Smooth muscle cell (in vitro differentiated cells): ENCODE results near the gene SH3TC1. TPM values are rescaled to one million over a fixed set of nuclear protein-coding genes. Genes with fewer than 3 reads are reported as not detected.

Source experiments
- DNase-seq: peaks from one replicate; lab custom pipeline; 2025; ENCODE audit not compliant: unreplicated experiment; lab: John Stamatoyannopoulos, UW
- H2AFZ ChIP-seq: fragments of 200-600 bp; sonication (generic); 2 replicates; pipeline ENCODE4 v1.6.0; 2016; ENCODE audit warnings: antibody characterized with exemption, low read depth, mild to moderate bottlenecking
- H3F3A ChIP-seq: fragments of 200-600 bp; sonication (generic); 2 replicates; pipeline ENCODE4 v1.6.0; 2017; ENCODE audit warnings: antibody characterized with exemption, low read depth
- H3K27ac ChIP-seq: fragments of 200-600 bp; sonication (generic); 2 replicates; pipeline ENCODE4 v1.5.1; 2016; ENCODE audit warnings: low read depth, mild to moderate bottlenecking
- H3K27me3 ChIP-seq: fragments of 200-600 bp; sonication (generic); 2 replicates; pipeline ENCODE4 v1.6.1; 2016; ENCODE audit warnings: low read depth, mild to moderate bottlenecking
- H3K36me3 ChIP-seq: fragments of 200-600 bp; sonication (generic); 2 replicates; pipeline ENCODE4 v1.5.1; 2016; ENCODE audit warnings: low read depth
- H3K4me1 ChIP-seq: fragments of 200-600 bp; sonication (generic); 2 replicates; pipeline ENCODE4 v1.5.1; 2016; ENCODE audit warnings: low read depth
- H3K4me2 ChIP-seq: fragments of 200-600 bp; sonication (generic); 2 replicates; pipeline ENCODE4 v1.6.0; 2016; ENCODE audit warnings: mild to moderate bottlenecking
- H3K4me3 ChIP-seq: fragments of 200-600 bp; sonication (generic); 2 replicates; pipeline ENCODE4 v1.5.1; 2016; ENCODE audit warnings: mild to moderate bottlenecking
- H3K79me2 ChIP-seq: fragments of 200-600 bp; sonication (generic); 2 replicates; pipeline ENCODE4 v1.6.0; 2016; ENCODE audit warnings: low read depth, mild to moderate bottlenecking
- H3K9ac ChIP-seq: fragments of 200-600 bp; sonication (generic); 2 replicates; pipeline ENCODE4 v1.6.0; 2016; ENCODE audit warnings: low read depth
- H3K9me3 ChIP-seq: fragments of 200-600 bp; sonication (generic); replicated peaks from 2 replicates; pipeline ENCODE4 v1.5.1; 2016; ENCODE audit warnings: low read depth
- H4K20me1 ChIP-seq: fragments of 200-600 bp; sonication (generic); 2 replicates; pipeline ENCODE4 v1.6.0; 2016; ENCODE audit warnings: low read depth
- WGBS: methylation state at CpG from one replicate; pipeline ENCODE4 v1.1.7; 2016; ENCODE audit warnings: low lambda C conversion rate; 5-methylcytosine and 5-hydroxymethylcytosine counted together
- polyA plus RNA-seq: library from polyadenylated mRNA; unstranded; fragments of >200 nt; fragmentation: Nextera tagmentation; extraction: Ambion mirVana; gene quantifications from 2 replicates; pipeline ENCODE4 v1.2.1, GENCODE V29; 2016
- total RNA-seq: library from RNA; depleted of rRNA; stranded (reverse); fragments of >200 nt; gene quantifications from 2 replicates; pipeline ENCODE4 v1.2.3, GENCODE V29; 2014
- TF ChIP-seq, protein P1 (sequence below): fragments of 200-600 bp; sonication (generic); IDR thresholded peaks from 2 replicates; pipeline ENCODE4 v1.5.1; 2017; ENCODE audit warnings: borderline replicate concordance, mild to moderate bottlenecking, antibody characterized with exemption; ENCODE audit not compliant: insufficient read depth, poor library complexity, severe bottlenecking

SH3TC1 gene
- total and polyA plus RNA-seq, 2 experiments from 2014 or later: 7.8 to 17.7 TPM

DNA sequence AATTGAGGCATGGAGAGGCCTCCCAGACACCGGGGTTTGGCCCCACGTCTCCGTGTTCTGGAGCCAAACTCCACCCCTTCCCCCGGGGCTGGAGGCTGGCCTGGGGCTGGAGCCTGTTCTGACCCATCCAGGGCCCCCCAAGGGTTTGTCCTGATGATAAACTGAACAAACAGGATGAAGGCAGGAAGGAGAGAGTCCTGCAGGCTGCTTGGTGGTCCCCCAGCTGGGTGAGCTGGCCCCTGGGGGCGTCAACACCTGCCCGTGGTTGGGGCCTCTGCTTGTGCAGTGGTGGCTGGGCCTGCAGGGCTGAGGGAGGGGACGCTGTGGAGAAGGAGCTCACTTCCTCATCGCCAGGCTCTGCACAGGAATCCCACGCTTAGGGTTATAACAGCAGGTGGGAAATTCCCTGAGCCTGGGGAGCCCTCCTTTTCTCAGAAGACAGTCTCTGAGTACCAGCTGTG is 2.3 kb downstream of the SH3TC1 start:
- H3K4me2 ChIP-seq: peak overlapping the region; percentile 81
- no peaks in the 10 kb centered on the region for H3F3A ChIP-seq
- no peaks in the 10 kb centered on the region for H3K27me3 ChIP-seq
- H4K20me1 ChIP-seq: no peaks in the 10 kb centered on the region
- H3K36me3 ChIP-seq: no peaks in the 10 kb centered on the region
- H3K9me3 ChIP-seq: no peaks in the 10 kb centered on the region
- peaks cover 17% of the 10 kb centered on the region for H3K79me2 ChIP-seq
- H3K27ac ChIP-seq: peak overlapping the region; percentile 21
- WGBS: 55% methylated on average over 9 of the region's 9 CpGs
- H2AFZ ChIP-seq: no peak overlapping the region
- H3K4me3 ChIP-seq: no peak overlapping the region
- H3K9ac ChIP-seq: peak overlapping the region; percentile 45
- DNase-seq: no peak
- TF ChIP-seq, protein P1, sequence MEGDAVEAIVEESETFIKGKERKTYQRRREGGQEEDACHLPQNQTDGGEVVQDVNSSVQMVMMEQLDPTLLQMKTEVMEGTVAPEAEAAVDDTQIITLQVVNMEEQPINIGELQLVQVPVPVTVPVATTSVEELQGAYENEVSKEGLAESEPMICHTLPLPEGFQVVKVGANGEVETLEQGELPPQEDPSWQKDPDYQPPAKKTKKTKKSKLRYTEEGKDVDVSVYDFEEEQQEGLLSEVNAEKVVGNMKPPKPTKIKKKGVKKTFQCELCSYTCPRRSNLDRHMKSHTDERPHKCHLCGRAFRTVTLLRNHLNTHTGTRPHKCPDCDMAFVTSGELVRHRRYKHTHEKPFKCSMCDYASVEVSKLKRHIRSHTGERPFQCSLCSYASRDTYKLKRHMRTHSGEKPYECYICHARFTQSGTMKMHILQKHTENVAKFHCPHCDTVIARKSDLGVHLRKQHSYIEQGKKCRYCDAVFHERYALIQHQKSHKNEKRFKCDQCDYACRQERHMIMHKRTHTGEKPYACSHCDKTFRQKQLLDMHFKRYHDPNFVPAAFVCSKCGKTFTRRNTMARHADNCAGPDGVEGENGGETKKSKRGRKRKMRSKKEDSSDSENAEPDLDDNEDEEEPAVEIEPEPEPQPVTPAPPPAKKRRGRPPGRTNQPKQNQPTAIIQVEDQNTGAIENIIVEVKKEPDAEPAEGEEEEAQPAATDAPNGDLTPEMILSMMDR: no peak
- H3K4me1 ChIP-seq: peaks cover 10% of the 10 kb centered on the region

DNA sequence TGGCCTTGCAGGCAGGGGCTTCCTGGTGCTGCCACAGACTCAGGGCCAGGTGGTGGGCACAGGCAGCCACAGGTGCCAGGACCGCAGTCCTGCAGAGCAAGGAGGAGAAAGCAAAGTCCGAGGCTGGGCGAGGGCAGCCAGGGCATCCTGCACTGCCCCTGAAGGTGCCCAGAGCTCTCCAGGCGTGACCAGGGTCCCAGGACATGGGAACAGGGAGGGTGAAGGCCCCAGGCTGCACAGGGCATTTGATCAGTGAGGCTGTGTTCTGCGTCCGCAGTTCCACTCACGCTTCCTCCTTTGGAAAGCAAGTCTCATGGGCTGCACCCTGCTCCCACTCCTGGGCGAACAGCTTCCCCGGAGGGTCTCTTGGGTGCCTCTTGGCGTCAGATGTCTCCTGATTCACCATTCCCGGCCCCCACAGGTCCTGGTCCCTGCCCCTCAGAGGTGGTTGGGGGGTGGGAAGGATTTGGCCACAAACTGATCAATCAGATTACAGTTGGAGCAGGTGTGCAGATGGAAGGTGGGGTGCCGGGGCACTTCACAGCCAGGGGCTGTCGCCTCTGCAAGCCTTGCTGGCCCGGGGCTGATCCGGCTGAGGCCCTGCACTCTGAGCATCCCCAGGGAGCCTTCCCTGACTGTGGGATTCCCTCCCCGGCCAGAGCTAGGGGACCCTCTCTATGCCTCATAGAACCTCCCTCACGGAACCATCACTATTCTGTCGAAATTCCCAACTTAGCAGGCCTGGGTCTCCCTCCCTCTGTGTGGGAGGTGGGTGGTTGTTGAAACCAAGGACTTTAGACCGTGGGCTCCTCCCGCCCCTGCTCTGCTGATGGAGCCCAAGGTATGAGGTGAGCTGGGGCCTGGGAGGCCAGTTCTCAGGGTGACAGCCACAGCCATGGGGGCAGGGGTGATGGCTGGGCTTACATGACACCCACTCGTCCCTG is 3.3 kb downstream of the SH3TC1 start:
- peaks cover 10% of the 10 kb centered on the region for H3K4me1 ChIP-seq
- no peak for DNase-seq
- H3K4me3 ChIP-seq: no peak overlapping the region
- TF ChIP-seq, protein P1: no peak
- 85% methylated on average over 21 of the region's 21 CpGs for WGBS
- H3K4me2 ChIP-seq: no peak overlapping the region
- H3K27ac ChIP-seq: no peak overlapping the region
- H3K36me3 ChIP-seq: no peaks in the 10 kb centered on the region
- H3K27me3 ChIP-seq: no peaks in the 10 kb centered on the region
- no peak overlapping the region for H2AFZ ChIP-seq
- H3K9me3 ChIP-seq: no peaks in the 10 kb centered on the region
- H3K9ac ChIP-seq: no peak overlapping the region
- peaks cover 17% of the 10 kb centered on the region for H3K79me2 ChIP-seq
- no peaks in the 10 kb centered on the region for H3F3A ChIP-seq
- H4K20me1 ChIP-seq: no peaks in the 10 kb centered on the region

DNA sequence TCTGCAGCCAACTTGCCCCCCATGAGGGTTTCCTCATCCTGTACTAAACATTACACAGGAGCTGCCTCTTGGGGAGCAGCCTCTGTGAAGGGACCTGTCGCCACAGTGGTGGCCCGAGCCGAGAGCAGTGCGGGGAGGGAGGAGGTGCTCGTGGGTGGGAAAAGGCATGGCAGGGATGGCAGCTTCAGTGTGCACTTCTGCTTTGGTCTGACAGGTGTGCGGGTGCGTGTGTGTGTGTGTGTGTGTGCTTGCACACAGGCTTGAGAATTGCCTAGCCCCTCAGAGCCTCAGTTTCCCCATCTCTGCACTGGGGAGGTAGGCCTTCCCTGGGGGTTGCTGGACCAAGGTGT is 3.9 kb downstream of the SH3TC1 start:
- H3K79me2 ChIP-seq: peaks cover 17% of the 10 kb centered on the region
- H4K20me1 ChIP-seq: no peaks in the 10 kb centered on the region
- no peaks in the 10 kb centered on the region for H3F3A ChIP-seq
- WGBS: 92% methylated on average over 7 of the region's 7 CpGs
- H2AFZ ChIP-seq: no peak overlapping the region
- H3K27ac ChIP-seq: no peak overlapping the region
- no peaks in the 10 kb centered on the region for H3K27me3 ChIP-seq
- TF ChIP-seq, protein P1: no peak
- H3K4me2 ChIP-seq: no peak overlapping the region
- no peak overlapping the region for H3K9ac ChIP-seq
- H3K36me3 ChIP-seq: no peaks in the 10 kb centered on the region
- peaks cover 10% of the 10 kb centered on the region for H3K4me1 ChIP-seq
- no peak for DNase-seq
- H3K4me3 ChIP-seq: no peak overlapping the region
- H3K9me3 ChIP-seq: no peaks in the 10 kb centered on the region
